H1 (cell line): ENCODE measurements around the gene IGF1. TPM values are rescaled to one million over a fixed set of nuclear protein-coding genes. Genes with fewer than 3 reads are reported as not detected.

Experiments
- CTCF ChIA-PET: fragments of 300-600 bp; sonication (Branson Sonifier 250); formaldehyde crosslinking; loops from one replicate; lab custom pipeline; 2021; ENCODE audit not compliant: partially characterized antibody; lab: Charles Lee
- POLR2A ChIA-PET: fragments of 300-600 bp; sonication (Branson Sonifier 250); formaldehyde crosslinking; loops from one replicate; lab custom pipeline; 2021; ENCODE audit warnings: inconsistent platforms; ENCODE audit not compliant: partially characterized antibody; lab: Charles Lee
- DNase-seq, 2 experiments: peaks; one replicate each; pipeline versions ENCODE4 v3.0.0 to v3.0.0-alpha.2; 2010 to 2022; ENCODE audit warnings: low spot score in 2 of 2, low read depth in 1 of 2, mixed read lengths in 1 of 2
- FAIRE-seq: peaks from 2 replicates; lab custom pipeline; 2011; peaks lifted over from hg19 to GRCh38; lab: Jason Lieb, UNC
- H2AFZ ChIP-seq: 2 replicates; pipeline ENCODE4 v1.8.1; 2012; ENCODE audit warnings: low read length, inconsistent platforms
- H2AK5ac ChIP-seq: 2 replicates; pipeline ENCODE4 v1.6.1; 2013; ENCODE audit warnings: low read depth, low read length
- H2BK120ac ChIP-seq: replicated peaks from 2 replicates; pipeline ENCODE3; 2013; ENCODE audit warnings: low read depth, low read length, inconsistent platforms
- H2BK12ac ChIP-seq: 2 replicates; pipeline ENCODE4 v1.6.1; 2013; ENCODE audit warnings: low read depth, low read length
- H2BK15ac ChIP-seq: 2 replicates; pipeline ENCODE4 v1.6.1; 2013; ENCODE audit warnings: low read length
- H2BK20ac ChIP-seq: 2 replicates; pipeline ENCODE4 v1.6.1; 2013; ENCODE audit warnings: low read length
- H2BK5ac ChIP-seq: 2 replicates; pipeline ENCODE4 v1.6.1; 2013; ENCODE audit warnings: low read depth, low read length
- H3K14ac ChIP-seq: 2 replicates; pipeline ENCODE4 v1.6.1; 2013; ENCODE audit warnings: inconsistent platforms; ENCODE audit not compliant: insufficient read length
- H3K18ac ChIP-seq: 2 replicates; pipeline ENCODE4 v1.6.1; 2013; ENCODE audit warnings: low read length; ENCODE audit errors: extremely low read depth
- H3K23ac ChIP-seq: 2 replicates; pipeline ENCODE4 v1.6.1; 2013; ENCODE audit warnings: inconsistent platforms; ENCODE audit not compliant: insufficient read length
- H3K23me2 ChIP-seq: 2 replicates; pipeline ENCODE4 v1.6.1; 2013; ENCODE audit warnings: low read depth, low read length
- H3K27ac ChIP-seq: 2 replicates; pipeline ENCODE4 v1.6.1; 2011; ENCODE audit warnings: low read depth, low read length, inconsistent platforms
- H3K27me3 ChIP-seq, 4 experiments: replicated peaks in 1 of 4; 1 replicate in 1 of 4; 2 replicates in 3 of 4; pipeline versions ENCODE4 v1.6.1 to v1.8.1; 2011 to 2013; ENCODE audit warnings: low read length in 3 of 4, mild to moderate bottlenecking in 3 of 4, inconsistent platforms in 2 of 4, mixed read lengths in 2 of 4, moderate library complexity in 1 of 4; ENCODE audit not compliant: control insufficient read depth in 3 of 4, insufficient read depth in 3 of 4; ENCODE audit errors: extremely low read depth in 1 of 4
- H3K36me3 ChIP-seq, 4 experiments: 2 replicates each; pipeline versions ENCODE4 v1.6.1 to v1.8.1; 2011 to 2013; ENCODE audit warnings: mild to moderate bottlenecking in 4 of 4, low read length in 3 of 4, moderate library complexity in 2 of 4, control low read depth in 1 of 4, inconsistent platforms in 1 of 4; ENCODE audit not compliant: insufficient read depth in 4 of 4, control insufficient read depth in 2 of 4
- H3K4ac ChIP-seq: replicated peaks from 2 replicates; pipeline ENCODE3; 2013; ENCODE audit warnings: low read length, low read depth, mixed read lengths, inconsistent platforms; ENCODE audit not compliant: insufficient read length
- H3K4me1 ChIP-seq, 4 experiments: replicated peaks in 1 of 4; 1 replicate in 1 of 4; 2 replicates in 3 of 4; pipeline versions ENCODE4 v1.6.1 to v1.8.1; 2011 to 2013; ENCODE audit warnings: low read length in 3 of 4, inconsistent platforms in 2 of 4, mixed read lengths in 1 of 4; ENCODE audit not compliant: insufficient read depth in 4 of 4, control insufficient read depth in 3 of 4
- H3K4me2 ChIP-seq, 2 experiments: 2 replicates each; pipeline versions ENCODE4 v1.6.1 to v1.8.1; 2011 to 2013; ENCODE audit warnings: low read depth in 2 of 2, low read length in 2 of 2, control low read depth in 1 of 2, inconsistent platforms in 1 of 2, mild to moderate bottlenecking in 1 of 2; ENCODE audit not compliant: insufficient read depth in 1 of 2
- H3K4me3 ChIP-seq, 4 experiments: fragments of 200-600, 300-600 bp in 1 of 4; sonication (generic), shearing (Covaris generic), sonication (Bioruptor Twin) in 1 of 4; 2 replicates each; pipeline versions ENCODE4 v1.5.1 to v1.8.1; 2011 to 2016; ENCODE audit warnings: low read length in 4 of 4, low read depth in 3 of 4, control low read depth in 2 of 4, inconsistent platforms in 2 of 4, mild to moderate bottlenecking in 2 of 4, mixed read lengths in 1 of 4, moderate library complexity in 1 of 4; ENCODE audit not compliant: insufficient read depth in 2 of 4; ENCODE audit errors: extremely low read depth in 1 of 4
- H3K56ac ChIP-seq: replicated peaks from 2 replicates; pipeline ENCODE3; 2013; ENCODE audit warnings: low read depth, mild to moderate bottlenecking, mixed read lengths, low read length, inconsistent platforms; ENCODE audit not compliant: insufficient read length
- H3K79me1 ChIP-seq: 2 replicates; pipeline ENCODE4 v1.6.1; 2013; ENCODE audit warnings: low read depth, low read length, control low read depth
- H3K79me2 ChIP-seq, 2 experiments: 2 replicates each; pipeline versions ENCODE4 v1.6.1 to v1.8.1; 2012 to 2013; ENCODE audit warnings: low read length in 2 of 2, mild to moderate bottlenecking in 2 of 2, inconsistent platforms in 1 of 2; ENCODE audit not compliant: insufficient read depth in 2 of 2, control insufficient read depth in 1 of 2
- H3K9ac ChIP-seq, 4 experiments: replicated peaks in 1 of 4; 1 replicate in 1 of 4; 2 replicates in 3 of 4; pipeline versions ENCODE4 v1.6.1 to v1.8.1; 2011 to 2013; ENCODE audit warnings: low read depth in 3 of 4, low read length in 3 of 4, control low read depth in 2 of 4, mild to moderate bottlenecking in 2 of 4, moderate library complexity in 2 of 4, inconsistent platforms in 1 of 4; ENCODE audit errors: extremely low read depth in 1 of 4
- H3K9me3 ChIP-seq, 2 experiments: 2 replicates each; pipeline versions ENCODE4 v1.6.1 to v1.8.1; 2012 to 2013; ENCODE audit warnings: mild to moderate bottlenecking in 2 of 2, moderate library complexity in 2 of 2, control low read depth in 1 of 2, inconsistent platforms in 1 of 2, low read depth in 1 of 2, low read length in 1 of 2, mixed read lengths in 1 of 2; ENCODE audit not compliant: insufficient read depth in 2 of 2
- H4K20me1 ChIP-seq, 2 experiments: replicated peaks in 1 of 2; 2 replicates each; pipeline versions ENCODE3 to v1.8.1; 2011 to 2013; ENCODE audit warnings: inconsistent platforms in 2 of 2, low read length in 2 of 2, mild to moderate bottlenecking in 1 of 2; ENCODE audit not compliant: insufficient read depth in 2 of 2, control insufficient read depth in 1 of 2
- H4K5ac ChIP-seq: 2 replicates; pipeline ENCODE4 v1.6.1; 2013; ENCODE audit warnings: low read length, low read depth, mixed read lengths, inconsistent platforms; ENCODE audit not compliant: insufficient read length
- H4K8ac ChIP-seq: 2 replicates; pipeline ENCODE4 v1.8.0; 2013; ENCODE audit warnings: mild to moderate bottlenecking, moderate library complexity, low read length, inconsistent platforms; ENCODE audit not compliant: insufficient read depth; ENCODE audit errors: extremely low read depth
- H4K91ac ChIP-seq: replicated peaks from 2 replicates; pipeline ENCODE3; 2013; ENCODE audit warnings: low read length, mixed read lengths, inconsistent platforms; ENCODE audit not compliant: insufficient read length
- HDAC2 ChIP-seq, 2 experiments: fragments of 300-600 bp in 1 of 2; sonication (generic) in 1 of 2; IDR thresholded peaks; 2 replicates each; pipeline ENCODE4 v1.6.1; 2011 to 2012; ENCODE audit warnings: low read depth in 2 of 2, low read length in 2 of 2, mild to moderate bottlenecking in 2 of 2, moderate library complexity in 2 of 2, borderline replicate concordance in 1 of 2, inconsistent platforms in 1 of 2
- WGBS, 2 experiments: shearing (Covaris generic) in 1 of 2; methylation state at CpG; one replicate each; pipeline versions ENCODE4 v1.1.6 to v1.1.7; 2013 to 2015; ENCODE audit warnings: low lambda C conversion rate in 2 of 2, mixed read lengths in 2 of 2, inconsistent platforms in 1 of 2, low coverage in 1 of 2, missing lambda C conversion rate in 1 of 2; ENCODE audit not compliant: insufficient replicate concordance in 2 of 2, insufficient coverage in 1 of 2, insufficient read length in 1 of 2; ENCODE audit errors: extremely low coverage in 1 of 2, missing lambda C conversion rate in 1 of 2; 5-methylcytosine and 5-hydroxymethylcytosine counted together
- polyA plus RNA-seq, 7 experiments: library from polyadenylated mRNA; depleted of rRNA in 3 of 7; stranded (reverse) in 5 of 7; unstranded in 2 of 7; fragments of >200 nt in 5 of 7; fragments of 200-250 nt in 2 of 7; gene quantifications; 1 replicate in 5 of 7; 2 replicates in 1 of 7; 4 replicates in 1 of 7; pipeline versions ENCODE4 v1.2.1 to v1.2.3, GENCODE V29; 2011 to 2013; ENCODE audit warnings: missing spikeins in 2 of 7, mixed read lengths in 2 of 7
- total RNA-seq: library from RNA; stranded (reverse); fragmentation: NEBNext Ultra II Directional; extraction: Animal tissue kit (Norgen Biotek cat#: 25700); gene quantifications from 2 replicates; pipeline ENCODE4 v1.2.1, GENCODE V29; 2021
- TF ChIP-seq, protein P1 (sequence below), 3 experiments: IDR thresholded peaks; 1 replicate in 2 of 3; 2 replicates in 1 of 3; pipeline versions ENCODE4 v1.5.1 to v1.6.1; 2011; ENCODE audit warnings: low read length in 3 of 3, mild to moderate bottlenecking in 3 of 3, inconsistent platforms in 2 of 3, low read depth in 1 of 3, moderate library complexity in 1 of 3; ENCODE audit not compliant: insufficient read depth in 1 of 3; ENCODE audit errors: control extremely low read depth in 1 of 3

The IGF1 gene
- total and polyA plus RNA-seq, 2 of the 8 experiments (the other 6 are each of a cell fraction or from before 2014, with no cell fraction given), result not detected

GRCh38 chr12:102496591-102496990 is 16.2 kb upstream of the IGF1 start:
- no peak overlapping the region for H3K9ac ChIP-seq
- no peak overlapping the region for H3K23ac ChIP-seq
- H3K27me3 ChIP-seq, result no peaks in the 10 kb centered on the region
- H3K36me3 ChIP-seq, result no peaks in the 10 kb centered on the region
- no peak overlapping the region for H2BK15ac ChIP-seq
- no peak overlapping the region for H4K5ac ChIP-seq
- H3K4me2 ChIP-seq, result no peak overlapping the region
- H2AK5ac ChIP-seq, result no peak overlapping the region
- H2BK120ac ChIP-seq, result no peak overlapping the region
- H4K20me1 ChIP-seq, result no peaks in the 10 kb centered on the region
- H3K4ac ChIP-seq, result no peak overlapping the region
- H3K4me3 ChIP-seq, result no peak overlapping the region
- WGBS, 2 experiments, result 90% methylated on average over 6 of the region's 6 CpGs; no CpG with 5 or more reads in 1 of the 2 experiments
- H3K79me2 ChIP-seq, result no peaks in the 10 kb centered on the region
- no peak overlapping the region for H3K18ac ChIP-seq
- H3K23me2 ChIP-seq, result no peaks in the 10 kb centered on the region; the same call in 1 of the 2 replicates
- no peak overlapping the region for H2BK12ac ChIP-seq
- CTCF ChIA-PET, result no interaction called here
- H3K27ac ChIP-seq, result no peak overlapping the region
- H3K14ac ChIP-seq, result no peak overlapping the region
- no peak overlapping the region for H2BK5ac ChIP-seq
- no peaks in the 10 kb centered on the region for H3K79me1 ChIP-seq
- no peaks in the 10 kb centered on the region for H3K9me3 ChIP-seq
- no peak overlapping the region for H2BK20ac ChIP-seq
- H4K8ac ChIP-seq, result no peak overlapping the region
- DNase-seq (no peak), FAIRE-seq (no peak)
- H3K56ac ChIP-seq, result no peak overlapping the region
- H3K4me1 ChIP-seq, result no peaks in the 10 kb centered on the region
- H4K91ac ChIP-seq, result no peak overlapping the region
- POLR2A ChIA-PET, result no interaction called here
- no peak overlapping the region for H2AFZ ChIP-seq
- TF ChIP-seq HDAC2 (IDR thresholded peaks at IDR 0.05; ENCODE audit: borderline replicate concordance in 1 of 2, low read depth in 2 of 2, low read length in 2 of 2), result no peak
- TF ChIP-seq, protein P1, sequence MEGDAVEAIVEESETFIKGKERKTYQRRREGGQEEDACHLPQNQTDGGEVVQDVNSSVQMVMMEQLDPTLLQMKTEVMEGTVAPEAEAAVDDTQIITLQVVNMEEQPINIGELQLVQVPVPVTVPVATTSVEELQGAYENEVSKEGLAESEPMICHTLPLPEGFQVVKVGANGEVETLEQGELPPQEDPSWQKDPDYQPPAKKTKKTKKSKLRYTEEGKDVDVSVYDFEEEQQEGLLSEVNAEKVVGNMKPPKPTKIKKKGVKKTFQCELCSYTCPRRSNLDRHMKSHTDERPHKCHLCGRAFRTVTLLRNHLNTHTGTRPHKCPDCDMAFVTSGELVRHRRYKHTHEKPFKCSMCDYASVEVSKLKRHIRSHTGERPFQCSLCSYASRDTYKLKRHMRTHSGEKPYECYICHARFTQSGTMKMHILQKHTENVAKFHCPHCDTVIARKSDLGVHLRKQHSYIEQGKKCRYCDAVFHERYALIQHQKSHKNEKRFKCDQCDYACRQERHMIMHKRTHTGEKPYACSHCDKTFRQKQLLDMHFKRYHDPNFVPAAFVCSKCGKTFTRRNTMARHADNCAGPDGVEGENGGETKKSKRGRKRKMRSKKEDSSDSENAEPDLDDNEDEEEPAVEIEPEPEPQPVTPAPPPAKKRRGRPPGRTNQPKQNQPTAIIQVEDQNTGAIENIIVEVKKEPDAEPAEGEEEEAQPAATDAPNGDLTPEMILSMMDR (IDR thresholded peaks at IDR 0.05; ENCODE audit: control extremely low read depth in 1 of 3, insufficient read depth in 1 of 3, low read depth in 1 of 3, low read length in 3 of 3), result no peak
